B cell (primary cell): ENCODE measurements around the gene PDZD11. TPM values are rescaled to one million over a fixed set of nuclear protein-coding genes. Genes with fewer than 3 reads are reported as not detected.

Experiments
- ATAC-seq: fragments of 200-7000 bp; cut with Tn5 transposase; one replicate; pipeline ENCODE4 v1.10.0; 2021; ENCODE audit warnings: low read depth, mild to moderate bottlenecking, moderate number of reproducible peaks, moderate library complexity
- CTCF ChIA-PET: fragments of 350-600 bp; sonication (Branson Sonifier 250); formaldehyde crosslinking; loops from one replicate; lab custom pipeline; 2021; ENCODE audit warnings: antibody characterized with exemption, inconsistent platforms; lab: Charles Lee
- POLR2A ChIA-PET: fragments of 350-600 bp; sonication (Branson Sonifier 250); formaldehyde crosslinking; loops from one replicate; lab custom pipeline; 2021; ENCODE audit warnings: antibody characterized with exemption; lab: Charles Lee
- DNase-seq: peaks from one replicate; pipeline ENCODE4 v3.0.0; 2013
- H2AFZ ChIP-seq: 2 replicates; pipeline ENCODE4 v1.6.1; 2012; ENCODE audit warnings: mild to moderate bottlenecking, low read depth, low read length; ENCODE audit not compliant: insufficient read depth, poor library complexity, severe bottlenecking
- H3K27ac ChIP-seq, 2 donors: 1 replicate in 1 of 2; 2 replicates in 1 of 2; pipeline ENCODE4 v1.5.1; 2012 to 2013; ENCODE audit warnings: low read length in 2 of 2, mild to moderate bottlenecking in 2 of 2, moderate library complexity in 1 of 2
- H3K27me3 ChIP-seq, 4 experiments: fragments of 200-600 bp in 1 of 4; sonication (generic) in 1 of 4; replicated peaks in 1 of 4; 1 replicate in 2 of 4; 2 replicates in 2 of 4; pipeline versions ENCODE4 v1.6.1 to v1.7.0; 2013 to 2016; ENCODE audit warnings: low read length in 3 of 4, mild to moderate bottlenecking in 2 of 4, mixed read lengths in 1 of 4, moderate library complexity in 1 of 4; ENCODE audit not compliant: insufficient read depth in 4 of 4, control insufficient read depth in 3 of 4; ENCODE audit errors: control extremely low read depth in 1 of 4
- H3K36me3 ChIP-seq, 2 experiments: replicated peaks in 1 of 2; 1 replicate in 1 of 2; 2 replicates in 1 of 2; pipeline versions ENCODE4 v1.6.1 to v1.7.1; 2013; ENCODE audit warnings: low read length in 1 of 2; ENCODE audit not compliant: insufficient read depth in 2 of 2, control insufficient read depth in 1 of 2; ENCODE audit errors: control extremely low read depth in 1 of 2, extremely low read depth in 1 of 2
- H3K4me1 ChIP-seq, 2 donors: fragments of 200-600 bp in 1 of 2; sonication (generic) in 1 of 2; 1 replicate in 1 of 2; 2 replicates in 1 of 2; pipeline versions ENCODE4 v1.5.1 to v1.6.1; 2013 to 2017; ENCODE audit warnings: low read length in 2 of 2; ENCODE audit not compliant: control insufficient read depth in 2 of 2, insufficient read depth in 2 of 2
- H3K4me2 ChIP-seq: replicated peaks from 2 replicates; pipeline ENCODE3; 2012; ENCODE audit warnings: mild to moderate bottlenecking, low read depth, low read length; ENCODE audit not compliant: poor library complexity, severe bottlenecking
- H3K4me3 ChIP-seq, 5 experiments: fragments of 200-600 bp in 1 of 5; sonication (generic) in 1 of 5; 1 replicate in 3 of 5; 2 replicates in 2 of 5; pipeline versions ENCODE4 v1.5.1 to v1.7.0; 2011 to 2016; ENCODE audit warnings: low read length in 4 of 5, mild to moderate bottlenecking in 4 of 5, low read depth in 2 of 5, control low read depth in 1 of 5, moderate library complexity in 1 of 5; ENCODE audit not compliant: insufficient read depth in 1 of 5; ENCODE audit errors: control extremely low read depth in 1 of 5, extremely low read depth in 1 of 5
- H3K79me2 ChIP-seq: fragments of 200-600 bp; sonication (generic); one replicate; pipeline ENCODE4 v1.6.0; 2016; ENCODE audit warnings: low read length; ENCODE audit not compliant: control insufficient read depth, insufficient read depth
- H3K9ac ChIP-seq: fragments of 200-600 bp; sonication (generic); 2 replicates; pipeline ENCODE4 v1.6.1; 2017; ENCODE audit warnings: mild to moderate bottlenecking, low read length, moderate library complexity
- H3K9me3 ChIP-seq, 3 donors: one replicate each; pipeline versions ENCODE4 v1.6.1 to v1.7.1; 2013; ENCODE audit warnings: low read length in 2 of 3; ENCODE audit not compliant: control insufficient read depth in 2 of 3, insufficient read depth in 1 of 3; ENCODE audit errors: control extremely low read depth in 1 of 3
- H4K20me1 ChIP-seq: 2 replicates; pipeline ENCODE4 v1.6.0; 2012; ENCODE audit warnings: mild to moderate bottlenecking, low read length; ENCODE audit not compliant: insufficient read depth, control insufficient read depth, poor library complexity, severe bottlenecking
- H3K27ac Mint-ChIP-seq: one replicate; pipeline ENCODE4 v1.8.0; 2021; ENCODE audit warnings: mixed read lengths
- H3K27me3 Mint-ChIP-seq: one replicate; pipeline ENCODE4 v1.8.0; 2021; ENCODE audit warnings: mixed read lengths
- H3K4me1 Mint-ChIP-seq: one replicate; pipeline ENCODE4 v1.8.0; 2021; ENCODE audit warnings: mixed read lengths
- H3K4me3 Mint-ChIP-seq: one replicate; pipeline ENCODE4 v1.8.0; 2021; ENCODE audit warnings: mixed read lengths
- H3K9me3 Mint-ChIP-seq: one replicate; pipeline ENCODE4 v1.8.0; 2022; ENCODE audit warnings: mixed read lengths; ENCODE audit not compliant: insufficient read depth
- EZH2 ChIP-seq: IDR thresholded peaks from 2 replicates; pipeline ENCODE4 v1.6.1; 2012; ENCODE audit warnings: borderline replicate concordance, low read depth, mild to moderate bottlenecking, moderate library complexity, low read length; ENCODE audit not compliant: insufficient read depth, poor library complexity, severe bottlenecking
- WGBS: methylation state at CpG from one replicate; pipeline ENCODE4 v1.1.5; 2013; ENCODE audit warnings: missing lambda C conversion rate; ENCODE audit not compliant: insufficient coverage; 5-methylcytosine and 5-hydroxymethylcytosine counted together
- intact Hi-C: fragments of 100-400 bp; cut with micrococcal nuclease; formaldehyde crosslinking; loops from one replicate; pipeline ENCODE4 v1.10.0; 2022
- polyA plus RNA-seq: library from polyadenylated mRNA; depleted of rRNA; stranded (reverse); fragments of >200 nt; gene quantifications from 2 replicates; pipeline ENCODE4 v1.2.3, GENCODE V29; 2012
- total RNA-seq, 2 donors: library from RNA; stranded (reverse); fragments of 120-200 nt in 1 of 2; gene quantifications; 1 replicate in 1 of 2; 2 replicates in 1 of 2; pipeline versions ENCODE4 v1.2.3 to v1.2.4, GENCODE V29; 2013 to 2022
- TF ChIP-seq, protein P1 (sequence below): fragments of 200-600 bp; IDR thresholded peaks from one replicate; pipeline ENCODE4 v1.8.0; 2022; ENCODE audit warnings: antibody characterized with exemption, mild to moderate bottlenecking

The PDZD11 gene
- total and polyA plus RNA-seq, 2 donors (not counting 1 experiment from before 2014, with no cell fraction given): 13.8 to 16.3 TPM

DNA sequence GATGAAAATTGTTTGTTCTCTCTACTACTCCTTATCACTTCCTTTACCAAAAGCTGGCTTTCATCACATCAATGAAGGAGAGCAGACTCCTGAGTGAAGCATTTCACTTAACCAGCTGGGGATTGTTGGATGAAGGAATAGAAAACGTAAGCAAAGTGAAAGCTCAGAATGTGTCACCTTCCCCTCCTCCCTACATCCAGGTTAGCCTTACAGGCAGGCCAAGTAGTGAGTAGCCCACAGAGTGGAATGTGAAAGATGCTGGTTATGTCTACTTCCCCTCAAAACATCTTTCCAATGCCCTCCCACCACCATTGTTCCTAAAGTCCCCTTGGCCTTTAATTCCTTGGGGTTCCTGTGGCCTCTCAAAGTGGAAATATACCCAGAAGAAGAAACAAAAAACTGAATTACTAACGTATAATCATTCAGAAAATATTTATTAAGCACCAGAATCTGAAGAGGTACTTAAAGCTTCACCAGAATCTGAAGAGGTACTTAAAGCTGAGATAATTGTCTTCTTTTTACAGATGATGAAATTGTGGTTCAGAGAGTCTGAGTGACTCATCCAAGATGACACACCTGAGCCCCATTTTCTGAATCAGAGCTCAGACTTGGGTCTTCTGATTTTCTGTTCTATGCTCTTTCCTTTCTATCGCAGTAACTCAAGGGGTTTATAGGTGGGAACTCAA is 36.2 kb downstream of the PDZD11 start:
- ATAC-seq: no peak
- no peak overlapping the region for H3K27ac ChIP-seq
- H3K4me3 ChIP-seq: no peak overlapping the region
- no peaks in the 10 kb centered on the region for H3K27me3 ChIP-seq
- Mint-ChIP-seq H3K27me3 (no peaks in the 10 kb centered on the region), H3K4me1 (no peaks in the 10 kb centered on the region), H3K4me3 (no peak overlapping the region), H3K27ac (no peak overlapping the region), H3K9me3 (no peaks in the 10 kb centered on the region)
- POLR2A ChIA-PET: no interaction called here
- intact Hi-C loops: no loop called here
- TF ChIP-seq, protein P1, sequence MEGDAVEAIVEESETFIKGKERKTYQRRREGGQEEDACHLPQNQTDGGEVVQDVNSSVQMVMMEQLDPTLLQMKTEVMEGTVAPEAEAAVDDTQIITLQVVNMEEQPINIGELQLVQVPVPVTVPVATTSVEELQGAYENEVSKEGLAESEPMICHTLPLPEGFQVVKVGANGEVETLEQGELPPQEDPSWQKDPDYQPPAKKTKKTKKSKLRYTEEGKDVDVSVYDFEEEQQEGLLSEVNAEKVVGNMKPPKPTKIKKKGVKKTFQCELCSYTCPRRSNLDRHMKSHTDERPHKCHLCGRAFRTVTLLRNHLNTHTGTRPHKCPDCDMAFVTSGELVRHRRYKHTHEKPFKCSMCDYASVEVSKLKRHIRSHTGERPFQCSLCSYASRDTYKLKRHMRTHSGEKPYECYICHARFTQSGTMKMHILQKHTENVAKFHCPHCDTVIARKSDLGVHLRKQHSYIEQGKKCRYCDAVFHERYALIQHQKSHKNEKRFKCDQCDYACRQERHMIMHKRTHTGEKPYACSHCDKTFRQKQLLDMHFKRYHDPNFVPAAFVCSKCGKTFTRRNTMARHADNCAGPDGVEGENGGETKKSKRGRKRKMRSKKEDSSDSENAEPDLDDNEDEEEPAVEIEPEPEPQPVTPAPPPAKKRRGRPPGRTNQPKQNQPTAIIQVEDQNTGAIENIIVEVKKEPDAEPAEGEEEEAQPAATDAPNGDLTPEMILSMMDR: no peak
- no peak for TF ChIP-seq EZH2
- no peaks in the 10 kb centered on the region for H3K79me2 ChIP-seq
- no peaks in the 10 kb centered on the region for H3K36me3 ChIP-seq
- no peak overlapping the region for H3K4me2 ChIP-seq
- no peak for DNase-seq
- no peaks in the 10 kb centered on the region for H3K9me3 ChIP-seq
- H4K20me1 ChIP-seq: no peaks in the 10 kb centered on the region
- CTCF ChIA-PET: no interaction called here
- no peaks in the 10 kb centered on the region for H3K4me1 ChIP-seq
- no peak overlapping the region for H3K9ac ChIP-seq
- no peak overlapping the region for H2AFZ ChIP-seq
- WGBS: no CpG with 5 or more reads among the region's 3 CpGs

DNA sequence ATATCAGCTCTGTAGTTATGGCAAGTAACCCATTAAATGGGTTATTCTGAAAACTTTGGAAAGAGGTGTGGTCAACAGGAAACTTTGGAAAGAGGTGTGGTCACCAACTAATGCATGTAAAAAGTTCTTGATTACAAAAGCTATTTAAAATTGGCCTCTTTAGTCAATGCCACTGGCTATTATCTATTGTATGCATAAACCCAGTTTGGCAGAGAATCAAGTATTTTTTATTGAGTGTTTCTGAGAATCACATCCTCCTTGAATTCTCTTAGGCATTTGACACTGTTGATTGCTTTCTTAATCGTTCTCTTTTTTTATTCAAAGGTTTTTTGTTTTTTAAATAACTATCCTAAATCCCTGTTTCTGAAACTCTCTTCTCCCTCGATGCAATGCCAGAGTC is 37.2 kb downstream of the PDZD11 start:
- ChIA-PET CTCF (no interaction called here), POLR2A (no interaction called here)
- Histone ChIP-seq H4K20me1 (no peaks in the 10 kb centered on the region), H3K27me3 (no peaks in the 10 kb centered on the region), H3K27ac (no peak overlapping the region), H3K9ac (no peak overlapping the region), H3K36me3 (no peaks in the 10 kb centered on the region), H3K79me2 (no peaks in the 10 kb centered on the region), H2AFZ (no peak overlapping the region), H3K4me1 (no peaks in the 10 kb centered on the region), H3K4me2 (no peak overlapping the region), H3K9me3 (no peaks in the 10 kb centered on the region), H3K4me3 (no peak overlapping the region)
- 83% methylated on average over 1 of the region's 2 CpGs for WGBS
- ATAC-seq: no peak
- DNase-seq: no peak
- no peak overlapping the region for H3K27ac Mint-ChIP-seq
- H3K27me3 Mint-ChIP-seq: no peaks in the 10 kb centered on the region
- intact Hi-C loops: no loop called here
- H3K4me3 Mint-ChIP-seq: no peak overlapping the region
- TF ChIP-seq, protein P1: no peak
- TF ChIP-seq EZH2: no peak
- H3K9me3 Mint-ChIP-seq: no peaks in the 10 kb centered on the region
- H3K4me1 Mint-ChIP-seq: no peaks in the 10 kb centered on the region
